MCF 10A (cell line): ENCODE data around the gene HSPA1B. TPM values are rescaled to one million over a fixed set of nuclear protein-coding genes. Genes with fewer than 3 reads are reported as not detected.
A peak's percentile ranks its signal among the peaks of the same experiment; 100 is the strongest.
"Not testable (repeated sequence)": the region's sequence is repeated elsewhere in the genome, so short reads cannot be mapped to it uniquely, and the experiment has no call there.

ENCODE experiments used
- BruUV-seq: library from RNA; stranded (reverse); fragments of 400-500 nt; replicated peaks from 2 replicates; lab custom pipeline; 2021; lab: Mats Ljungman, UMichigan
- CTCF ChIA-PET: fragments of 300-600 bp; sonication (Branson Sonifier 250); formaldehyde crosslinking; extraction: SDS; loops from one replicate; lab custom pipeline; 2021; ENCODE audit warnings: antibody characterized with exemption, inconsistent platforms; lab: Yijun Ruan, JAX
- POLR2A ChIA-PET: fragments of 300-600, 350-650 bp; sonication (Branson Sonifier 250); formaldehyde crosslinking; extraction: SDS; loops from one replicate; lab custom pipeline; 2020; ENCODE audit warnings: antibody characterized with exemption, inconsistent platforms; lab: Yijun Ruan, JAX
- DNase-seq: peaks from one replicate; pipeline ENCODE4 v3.0.0-alpha.2; 2018; ENCODE audit not compliant: unreplicated experiment
- H3K27ac Mint-ChIP-seq: one replicate; pipeline ENCODE4 v1.8.0; 2022; ENCODE audit warnings: mild to moderate bottlenecking, low read depth, mixed read lengths; ENCODE audit not compliant: unreplicated experiment
- H3K27me3 Mint-ChIP-seq: one replicate; pipeline ENCODE4 v1.8.0; 2022; ENCODE audit warnings: mixed read lengths; ENCODE audit not compliant: insufficient read depth, unreplicated experiment
- H3K36me3 Mint-ChIP-seq: one replicate; pipeline ENCODE4 v1.8.0; 2022; ENCODE audit warnings: mild to moderate bottlenecking, moderate library complexity, mixed read lengths; ENCODE audit not compliant: insufficient read depth, unreplicated experiment
- H3K4me1 Mint-ChIP-seq: one replicate; pipeline ENCODE4 v1.8.0; 2022; ENCODE audit warnings: mixed read lengths; ENCODE audit not compliant: insufficient read depth, unreplicated experiment
- H3K4me3 Mint-ChIP-seq: one replicate; pipeline ENCODE4 v1.8.0; 2022; ENCODE audit warnings: mild to moderate bottlenecking, moderate library complexity, mixed read lengths; ENCODE audit not compliant: unreplicated experiment
- H3K9me3 Mint-ChIP-seq: one replicate; pipeline ENCODE4 v1.8.0; 2022; ENCODE audit warnings: mixed read lengths; ENCODE audit not compliant: unreplicated experiment
- CTCF ChIP-seq: fragments of 200-600 bp; IDR thresholded peaks from one replicate; pipeline ENCODE4 v1.8.0; 2022; ENCODE audit warnings: antibody characterized with exemption, mild to moderate bottlenecking; ENCODE audit not compliant: unreplicated experiment
- intact Hi-C: fragments of 100-400 bp; cut with micrococcal nuclease; formaldehyde crosslinking; loops from 2 replicates; pipeline ENCODE4 v1.14.1; 2022
- total RNA-seq: library from RNA; stranded (reverse); gene quantifications from 2 replicates; pipeline ENCODE4 v1.2.3, GENCODE V29; 2022

Gene HSPA1B
- total RNA-seq, 1 experiment from 2014 or later, result 29.8 TPM

- Mint-ChIP-seq H3K36me3 (peaks cover 73% of the 10 kb centered on the region), H3K27me3 (no peaks in the 10 kb centered on the region), H3K27ac (no peak overlapping the region), H3K4me1 (peaks cover 31% of the 10 kb centered on the region), H3K9me3 (no peaks in the 10 kb centered on the region), H3K4me3 (peak overlapping the region; percentile 45)
- peak; percentile 46 for DNase-seq
- CTCF ChIA-PET, result interaction anchor here (0.5 to 2.0 kb wide), 22 partner anchors 10 to 165 kb away, joined by 3 to 10 read pairs (median 4); partner anchors contain the start of genes ABHD16A, MSH5 and VWA7
- peak; percentile 55 for TF ChIP-seq CTCF
- POLR2A ChIA-PET, result interaction anchor here (0.6 to 2.0 kb wide), 13 partner anchors 14 to 244 kb away, joined by 3 to 14 read pairs (median 5); partner anchors contain the start of genes DDAH2, HSPA1A, HSPA1B and HSPA1L
- intact Hi-C loops, result loop anchor here (1.0 kb wide), 1 partner anchor 14 kb away; the partner anchor contains the start of gene VWA7
- no TSS peak for BruUV-seq
Measured at GRCh38 chr6:31791324-31792089, 36.0 kb upstream of the HSPA1B start.

GRCh38 chr6:31792090-31792374 is 35.5 kb upstream of the HSPA1B start:
- Mint-ChIP-seq H3K27ac (no peak overlapping the region), H3K9me3 (no peaks in the 10 kb centered on the region), H3K27me3 (no peaks in the 10 kb centered on the region), H3K4me3 (no peak overlapping the region), H3K36me3 (peaks cover 67% of the 10 kb centered on the region), H3K4me1 (peaks cover 31% of the 10 kb centered on the region)
- POLR2A ChIA-PET, result interaction anchor here (1.1 to 2.0 kb wide), 6 partner anchors 14 to 52 kb away, joined by 3 to 14 read pairs (median 6); partner anchors contain the start of genes HSPA1A, HSPA1L, LSM2 and MSH5
- BruUV-seq, result no TSS peak
- CTCF ChIA-PET, result interaction anchor here (0.5 to 2.0 kb wide), 10 partner anchors 9 to 60 kb away, joined by 3 to 9 read pairs (median 4); partner anchors contain the start of gene MSH5
- no peak for TF ChIP-seq CTCF
- intact Hi-C loops, result no loop called here
- DNase-seq, result no peak

DNA sequence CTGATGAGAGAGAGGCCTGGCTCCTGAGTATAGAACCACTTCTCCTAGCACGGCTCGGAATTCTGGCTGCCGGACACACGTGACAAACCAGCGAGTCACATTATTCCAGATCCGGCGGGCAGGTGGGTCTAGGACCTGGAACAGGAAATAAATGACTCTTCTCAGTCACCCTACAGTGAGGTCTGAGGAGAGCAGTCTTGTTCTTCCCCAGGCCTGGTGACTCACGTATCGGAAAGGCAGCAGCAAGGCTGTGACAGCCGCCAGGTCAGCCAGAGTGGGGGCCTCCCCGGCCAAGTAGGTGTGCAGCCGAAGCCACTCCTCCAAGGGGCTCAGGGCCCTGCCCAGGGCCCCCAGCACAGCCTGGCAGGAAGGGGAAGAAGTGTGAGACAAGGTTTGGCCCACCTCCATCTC is 34.8 kb upstream of the HSPA1B start:
- DNase-seq, result peak; percentile 86
- peaks cover 66% of the 10 kb centered on the region for H3K36me3 Mint-ChIP-seq
- ChIA-PET POLR2A (interaction anchor here (1.7 to 2.0 kb wide), 2 partner anchors 14 to 53 kb away, joined by 7 to 8 read pairs; partner anchors contain the start of genes LSM2 and MSH5), CTCF (interaction anchor here (0.7 to 2.0 kb wide), 3 partner anchors 22 to 60 kb away, joined by 3 to 9 read pairs (median 3); no protein-coding TSS in a partner anchor)
- peak overlapping the region; percentile 98 for H3K27ac Mint-ChIP-seq
- no peaks in the 10 kb centered on the region for H3K27me3 Mint-ChIP-seq
- peaks cover 31% of the 10 kb centered on the region for H3K4me1 Mint-ChIP-seq
- peak overlapping the region; percentile 99 for H3K4me3 Mint-ChIP-seq
- no TSS peak for BruUV-seq
- no peaks in the 10 kb centered on the region for H3K9me3 Mint-ChIP-seq
- no peak for TF ChIP-seq CTCF
- intact Hi-C loops, result no loop called here

GRCh38 chr6:31793927-31794245 is 33.7 kb upstream of the HSPA1B start:
- H3K27me3 Mint-ChIP-seq, DNase-seq, H3K9me3 Mint-ChIP-seq, BruUV-seq, CTCF ChIA-PET: not testable (repeated sequence)
- peak overlapping the region; percentile 98 for H3K27ac Mint-ChIP-seq
- peaks cover 31% of the 10 kb centered on the region for H3K4me1 Mint-ChIP-seq
- POLR2A ChIA-PET, result interaction anchor here (0.7 to 3.2 kb wide), 4 partner anchors 13 to 833 kb away, joined by 3 to 77 read pairs (median 26); partner anchors contain the start of genes HSPA1B and LSM2
- peaks cover 63% of the 10 kb centered on the region for H3K36me3 Mint-ChIP-seq
- H3K4me3 Mint-ChIP-seq, result peak overlapping the region; percentile 99
- intact Hi-C loops, result loop anchor here (2.0 kb wide), 2 partner anchors 37 to 65 kb away; partner anchors contain the start of gene DDAH2
